Naive thymus-derived CD4-positive, alpha-beta T cell (primary cell): ENCODE measurements around the gene MUL1. TPM values are rescaled to one million over a fixed set of nuclear protein-coding genes. Genes with fewer than 3 reads are reported as not detected.

Source experiments
- ATAC-seq: fragments of 150-1000 bp; cut with Tn5 transposase; 2 replicates; pipeline ENCODE4 v1.10.0; 2021; ENCODE audit warnings: mild to moderate bottlenecking, moderate library complexity
- CTCF ChIA-PET: fragments of 350-600 bp; sonication (Branson Sonifier 250); formaldehyde crosslinking; loops from one replicate; lab custom pipeline; 2021; ENCODE audit warnings: antibody characterized with exemption; lab: Charles Lee
- POLR2A ChIA-PET: fragments of 350-600 bp; sonication (Branson Sonifier 250); formaldehyde crosslinking; loops from one replicate; lab custom pipeline; 2021; ENCODE audit warnings: antibody characterized with exemption, inconsistent platforms; lab: Charles Lee
- DNase-seq, 9 donors: peaks; one replicate each; pipeline versions ENCODE4 v3.0.0 to v3.0.0-alpha.2; 2020 to 2022; ENCODE audit warnings: mixed read lengths in 1 of 9
- H3K27ac ChIP-seq: one replicate; pipeline ENCODE4 v1.7.0; 2013; ENCODE audit warnings: mild to moderate bottlenecking, low read depth, low read length, moderate library complexity
- H3K27me3 ChIP-seq, 2 donors: one replicate each; pipeline ENCODE4 v1.7.0; 2013; ENCODE audit warnings: low read length in 2 of 2, mild to moderate bottlenecking in 2 of 2, moderate library complexity in 2 of 2; ENCODE audit not compliant: control insufficient read depth in 2 of 2, insufficient read depth in 2 of 2
- H3K36me3 ChIP-seq, 3 experiments: 1 replicate in 2 of 3; 2 replicates in 1 of 3; pipeline ENCODE4 v1.7.0; 2013; ENCODE audit warnings: low read length in 3 of 3, mild to moderate bottlenecking in 3 of 3, moderate library complexity in 1 of 3; ENCODE audit not compliant: insufficient read depth in 3 of 3, control insufficient read depth in 2 of 3
- H3K4me1 ChIP-seq, 2 donors: one replicate each; pipeline ENCODE4 v1.7.0; 2013; ENCODE audit warnings: low read length in 2 of 2, mild to moderate bottlenecking in 2 of 2, moderate library complexity in 1 of 2; ENCODE audit not compliant: control insufficient read depth in 2 of 2, insufficient read depth in 2 of 2
- H3K4me3 ChIP-seq: 2 replicates; pipeline ENCODE4 v1.7.0; 2013; ENCODE audit warnings: mild to moderate bottlenecking, low read length
- H3K9me3 ChIP-seq, 3 experiments: 1 replicate in 2 of 3; 2 replicates in 1 of 3; pipeline ENCODE4 v1.7.0; 2013; ENCODE audit warnings: low read length in 3 of 3; ENCODE audit not compliant: control insufficient read depth in 2 of 3
- H3K27ac Mint-ChIP-seq, 9 donors: one replicate each; pipeline ENCODE4 v1.8.0; 2020 to 2022; ENCODE audit warnings: mixed read lengths in 9 of 9, mild to moderate bottlenecking in 8 of 9, moderate library complexity in 5 of 9, inconsistent platforms in 2 of 9
- H3K27me3 Mint-ChIP-seq, 5 donors: one replicate each; pipeline ENCODE4 v1.8.0; 2021 to 2022; ENCODE audit warnings: mixed read lengths in 5 of 5, mild to moderate bottlenecking in 1 of 5
- H3K36me3 Mint-ChIP-seq, 5 donors: one replicate each; pipeline ENCODE4 v1.8.0; 2020 to 2022; ENCODE audit warnings: mixed read lengths in 5 of 5, mild to moderate bottlenecking in 3 of 5, inconsistent platforms in 1 of 5
- H3K4me1 Mint-ChIP-seq, 7 donors: one replicate each; pipeline ENCODE4 v1.8.0; 2020 to 2022; ENCODE audit warnings: mixed read lengths in 7 of 7, mild to moderate bottlenecking in 3 of 7, inconsistent platforms in 1 of 7
- H3K4me3 Mint-ChIP-seq, 10 donors: one replicate each; pipeline ENCODE4 v1.8.0; 2020 to 2022; ENCODE audit warnings: mild to moderate bottlenecking in 10 of 10, mixed read lengths in 10 of 10, moderate library complexity in 6 of 10, inconsistent platforms in 2 of 10
- H3K9me3 Mint-ChIP-seq, 11 donors: one replicate each; pipeline ENCODE4 v1.8.0; 2020 to 2022; ENCODE audit warnings: mixed read lengths in 11 of 11, mild to moderate bottlenecking in 4 of 11, inconsistent platforms in 1 of 11, moderate library complexity in 1 of 11
- intact Hi-C, 2 donors: fragments of 100-400 bp; cut with micrococcal nuclease; formaldehyde crosslinking; loops; one replicate each; pipeline ENCODE4 v1.15.1; 2023
- polyA plus RNA-seq, 2 donors: library from polyadenylated mRNA; unstranded; fragments of 300-500 nt; fragmentation: Illumina TruSeq; gene quantifications; one replicate each; pipeline ENCODE4 v1.2.3, GENCODE V29; 2021
- total RNA-seq, 6 experiments: library from RNA in 5 of 6; stranded (reverse) in 5 of 6; gene quantifications; 1 replicate in 5 of 6; 2 replicates in 1 of 6; pipeline ENCODE4 v1.2.3 and lab custom pipeline; 2021 to 2026

The MUL1 gene
- total and polyA plus RNA-seq, 7 experiments from 2014 or later: 16.5 to 40.5 (median 20.6) TPM

DNA sequence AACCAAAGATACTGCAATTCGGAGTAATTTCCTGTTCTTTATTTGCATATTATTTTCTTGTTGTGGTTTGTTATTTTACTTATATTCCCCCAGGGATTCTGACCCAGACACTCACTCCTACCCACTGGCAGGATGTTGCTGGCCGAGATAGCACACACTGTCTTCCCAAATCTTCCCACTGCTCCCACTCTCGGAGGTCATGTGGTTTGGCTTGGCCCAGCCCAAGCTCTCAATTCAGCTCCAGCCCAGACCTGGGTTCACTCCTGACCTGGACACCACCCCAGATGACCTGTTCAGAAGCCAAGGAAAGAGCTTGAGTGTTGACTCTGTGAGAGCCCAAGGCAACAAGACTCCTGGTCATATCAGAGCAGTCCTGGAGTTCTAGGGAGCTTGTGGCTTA, 43.2 kb upstream of the MUL1 start:
- H3K4me1 Mint-ChIP-seq: peaks cover 0 to 6% (median 3%) of the 10 kb centered on the region in 7 donors
- DNase-seq (no peak), ATAC-seq (no peak)
- peaks cover 0 to 3% of the 10 kb centered on the region in 2 donors for H3K27me3 ChIP-seq
- H3K27me3 Mint-ChIP-seq: peaks cover 32 to 40% (median 34%) of the 10 kb centered on the region in 5 donors
- no peaks in the 10 kb centered on the region for H3K9me3 ChIP-seq
- no peak overlapping the region for H3K27ac ChIP-seq
- H3K4me1 ChIP-seq: no peaks in the 10 kb centered on the region
- H3K36me3 ChIP-seq: no peaks in the 10 kb centered on the region
- POLR2A ChIA-PET: no interaction called here
- intact Hi-C loops: no loop called here
- peaks cover 0 to 4% (median 0%) of the 10 kb centered on the region in 11 donors for H3K9me3 Mint-ChIP-seq
- CTCF ChIA-PET: no interaction called here
- H3K27ac Mint-ChIP-seq: no peak overlapping the region
- no peaks in the 10 kb centered on the region for H3K36me3 Mint-ChIP-seq
- H3K4me3 Mint-ChIP-seq: no peak overlapping the region
- no peak overlapping the region for H3K4me3 ChIP-seq

GRCh38 chr1:20546637-20547036, 38.7 kb upstream of the MUL1 start:
- H3K4me1 Mint-ChIP-seq: no peaks in the 10 kb centered on the region
- H3K27me3 Mint-ChIP-seq: peaks cover 31 to 50% (median 41%) of the 10 kb centered on the region in 5 donors
- no peaks in the 10 kb centered on the region for H3K36me3 Mint-ChIP-seq
- no peak overlapping the region for H3K4me3 ChIP-seq
- ATAC-seq (no peak), DNase-seq (no peak)
- CTCF ChIA-PET: no interaction called here
- intact Hi-C loops: no loop called here
- H3K27ac ChIP-seq: no peak overlapping the region
- POLR2A ChIA-PET: no interaction called here
- H3K4me3 Mint-ChIP-seq: no peak overlapping the region
- no peaks in the 10 kb centered on the region for H3K9me3 ChIP-seq
- no peaks in the 10 kb centered on the region for H3K27me3 ChIP-seq
- no peaks in the 10 kb centered on the region for H3K36me3 ChIP-seq
- H3K27ac Mint-ChIP-seq: no peak overlapping the region
- H3K4me1 ChIP-seq: no peaks in the 10 kb centered on the region
- peaks cover 0 to 4% (median 0%) of the 10 kb centered on the region in 11 donors for H3K9me3 Mint-ChIP-seq

DNA sequence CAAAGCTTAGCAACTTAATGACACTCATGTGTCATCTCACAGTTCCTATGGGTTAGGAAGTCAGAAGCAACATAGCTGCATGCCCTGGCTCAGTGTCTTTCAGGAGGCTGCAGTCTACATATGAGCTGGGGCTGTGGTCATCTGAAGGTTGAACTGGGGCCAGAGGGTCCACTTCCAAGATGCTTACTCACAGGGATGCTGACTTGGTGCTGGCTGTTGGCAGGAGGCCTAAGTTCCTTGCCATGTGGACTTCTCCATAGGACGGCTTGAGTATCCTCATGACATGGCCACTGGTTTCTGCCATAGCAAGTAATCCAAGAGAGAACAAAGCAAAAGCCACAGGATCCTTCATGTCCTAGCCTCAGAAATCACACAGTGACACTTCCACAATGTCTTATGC, 32.3 kb upstream of the MUL1 start:
- H3K4me1 Mint-ChIP-seq: no peaks in the 10 kb centered on the region
- no peak overlapping the region for H3K27ac ChIP-seq
- H3K27me3 Mint-ChIP-seq: peaks cover 9 to 57% (median 34%) of the 10 kb centered on the region in 5 donors
- H3K27me3 ChIP-seq: no peaks in the 10 kb centered on the region
- no peaks in the 10 kb centered on the region for H3K9me3 ChIP-seq
- intact Hi-C loops: no loop called here
- H3K4me3 ChIP-seq: no peak overlapping the region
- POLR2A ChIA-PET: no interaction called here
- H3K4me3 Mint-ChIP-seq: no peak overlapping the region
- H3K4me1 ChIP-seq: no peaks in the 10 kb centered on the region
- H3K36me3 ChIP-seq: no peaks in the 10 kb centered on the region
- no peak for ATAC-seq
- no peaks in the 10 kb centered on the region for H3K9me3 Mint-ChIP-seq
- no peaks in the 10 kb centered on the region for H3K36me3 Mint-ChIP-seq
- CTCF ChIA-PET: no interaction called here
- H3K27ac Mint-ChIP-seq: no peak overlapping the region
- no peak for DNase-seq

DNA sequence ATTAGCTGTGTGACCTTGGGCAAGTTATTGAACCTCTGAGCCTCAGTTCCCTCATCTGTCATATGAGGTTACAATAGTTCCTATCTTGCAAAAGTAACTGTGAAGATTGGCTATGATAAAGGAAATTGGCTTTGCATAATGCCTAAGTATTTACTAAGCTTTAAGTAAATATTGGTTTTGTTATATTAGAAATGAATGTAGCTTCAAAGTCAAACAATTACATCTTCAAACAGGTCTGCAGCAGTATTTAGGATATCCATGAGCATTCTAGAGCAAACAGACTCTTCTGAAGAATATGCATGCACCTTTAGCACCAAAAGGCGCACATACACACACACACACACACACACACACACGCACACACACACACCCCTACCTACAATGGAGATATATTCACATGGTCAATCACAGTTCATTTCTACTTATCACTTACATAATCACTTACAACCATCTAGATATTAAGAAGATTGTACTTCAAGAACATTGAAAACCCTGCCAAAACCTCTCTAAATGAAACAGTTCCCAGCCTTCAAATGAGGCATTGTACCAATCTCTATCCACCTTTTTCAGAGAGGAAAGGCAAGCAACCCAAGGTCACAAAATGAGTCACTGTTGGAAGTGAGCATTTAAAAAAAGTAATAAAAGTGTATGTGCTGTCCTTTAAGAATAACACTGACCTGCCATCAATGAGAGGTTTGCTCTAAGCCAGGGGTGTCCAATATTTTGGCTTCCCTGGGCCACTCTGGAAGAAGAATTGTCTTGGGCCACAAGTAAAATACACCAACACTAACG, 31.0 kb upstream of the MUL1 start:
- POLR2A ChIA-PET: no interaction called here
- Histone ChIP-seq H3K27ac (no peak overlapping the region), H3K4me3 (no peak overlapping the region), H3K9me3 (no peaks in the 10 kb centered on the region), H3K36me3 (no peaks in the 10 kb centered on the region), H3K4me1 (no peaks in the 10 kb centered on the region), H3K27me3 (no peaks in the 10 kb centered on the region)
- Mint-ChIP-seq H3K9me3 (no peaks in the 10 kb centered on the region), H3K27ac (no peak overlapping the region), H3K27me3 (peaks cover 18 to 58% (median 43%) of the 10 kb centered on the region in 5 donors), H3K4me3 (no peak overlapping the region), H3K4me1 (no peaks in the 10 kb centered on the region), H3K36me3 (no peaks in the 10 kb centered on the region)
- CTCF ChIA-PET: interaction anchor here (0.6 kb wide), 1 partner anchor 1925 kb away, joined by 3 read pairs; no protein-coding TSS in a partner anchor
- intact Hi-C loops: no loop called here
- ATAC-seq: no peak
- DNase-seq: no peak

DNA sequence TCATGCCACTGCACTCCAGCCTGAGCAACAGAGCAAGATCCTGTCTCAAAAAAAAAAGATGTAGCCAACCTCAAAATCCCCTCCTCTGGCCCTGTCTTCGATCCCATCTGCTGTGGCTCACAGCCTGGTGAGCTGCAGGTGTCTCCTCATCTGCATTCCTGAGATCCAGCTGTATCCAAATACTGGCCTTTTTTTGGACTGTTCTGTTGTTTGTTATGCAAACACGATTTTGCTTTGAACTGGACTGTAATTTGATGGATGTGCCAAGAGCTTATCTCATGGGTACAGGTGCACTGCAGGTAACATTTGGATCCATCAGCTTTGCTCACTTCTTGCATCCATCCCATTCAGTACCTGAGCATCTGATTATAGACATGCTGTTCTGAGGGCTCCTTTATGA, 30.3 kb upstream of the MUL1 start:
- no peak overlapping the region for H3K27ac Mint-ChIP-seq
- DNase-seq: no peak
- no peaks in the 10 kb centered on the region for H3K4me1 Mint-ChIP-seq
- H3K27me3 ChIP-seq: no peaks in the 10 kb centered on the region
- no peak overlapping the region for H3K4me3 Mint-ChIP-seq
- H3K27ac ChIP-seq: no peak overlapping the region
- no peaks in the 10 kb centered on the region for H3K36me3 Mint-ChIP-seq
- intact Hi-C loops: no loop called here
- H3K27me3 Mint-ChIP-seq: peaks cover 23 to 58% (median 49%) of the 10 kb centered on the region in 5 donors
- ChIA-PET POLR2A (no interaction called here), CTCF (interaction anchor here (0.6 kb wide), 1 partner anchor 1926 kb away, joined by 3 read pairs; no protein-coding TSS in a partner anchor)
- H3K4me1 ChIP-seq: no peaks in the 10 kb centered on the region
- no peaks in the 10 kb centered on the region for H3K9me3 ChIP-seq
- H3K4me3 ChIP-seq: no peak overlapping the region
- H3K9me3 Mint-ChIP-seq: no peaks in the 10 kb centered on the region
- no peaks in the 10 kb centered on the region for H3K36me3 ChIP-seq
- no peak for ATAC-seq

DNA sequence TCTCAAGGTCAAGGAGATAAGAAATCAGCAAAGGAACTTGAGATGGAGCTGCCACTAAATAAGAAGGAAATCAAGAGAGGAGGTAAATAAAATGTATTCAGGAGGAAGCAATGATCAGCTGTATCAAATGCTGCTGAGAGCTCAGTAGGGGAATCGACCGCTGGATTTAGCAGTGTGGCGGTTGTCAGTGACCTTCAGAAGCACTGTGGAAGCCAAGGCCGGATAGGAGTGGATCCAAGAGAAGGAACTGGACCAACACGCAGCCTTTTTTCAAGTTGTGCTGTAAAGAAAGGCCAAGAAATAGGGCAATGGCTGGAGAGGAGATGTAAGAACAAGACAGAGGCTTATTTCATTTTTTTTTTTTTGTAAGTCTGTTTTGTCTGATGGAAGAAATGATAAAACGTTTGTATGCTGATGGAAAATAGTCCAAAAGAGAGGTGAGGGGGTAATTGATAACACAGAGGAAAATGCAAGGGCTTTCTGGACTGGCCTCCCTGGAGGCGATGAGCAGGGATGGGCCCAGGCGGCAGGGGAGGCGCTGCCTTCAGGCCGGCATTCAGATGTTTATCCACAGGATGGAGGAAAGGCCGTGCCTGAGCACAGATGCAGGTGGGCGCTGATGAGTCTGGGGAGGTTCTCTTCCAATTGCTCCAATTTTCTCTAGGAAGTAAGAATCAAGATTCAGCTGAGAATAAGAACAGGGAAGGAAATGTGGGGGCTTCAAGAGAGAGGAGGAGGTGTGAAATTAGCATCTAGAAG, 26.9 kb upstream of the MUL1 start:
- ChIA-PET POLR2A (no interaction called here), CTCF (no interaction called here)
- no peaks in the 10 kb centered on the region for H3K4me1 ChIP-seq
- H3K27me3 ChIP-seq: peaks cover 0 to 5% of the 10 kb centered on the region in 2 donors
- Mint-ChIP-seq H3K27me3 (peaks cover 30 to 57% (median 55%) of the 10 kb centered on the region in 5 donors), H3K4me1 (no peaks in the 10 kb centered on the region), H3K9me3 (peaks cover 0 to 2% (median 0%) of the 10 kb centered on the region in 11 donors), H3K36me3 (no peaks in the 10 kb centered on the region), H3K27ac (no peak overlapping the region), H3K4me3 (no peak overlapping the region)
- no peaks in the 10 kb centered on the region for H3K36me3 ChIP-seq
- no peak for DNase-seq
- H3K27ac ChIP-seq: no peak overlapping the region
- H3K4me3 ChIP-seq: no peak overlapping the region
- no peak for ATAC-seq
- intact Hi-C loops: no loop called here
- H3K9me3 ChIP-seq: no peaks in the 10 kb centered on the region
